Measurements from ENCODE around the gene LAMC2. TPM values are rescaled to one million over a fixed set of nuclear protein-coding genes. Genes with fewer than 3 reads are reported as not detected.

LAMC2 gene
- polyA plus RNA-seq, 1 donor (not counting 4 experiments of a cell fraction or from before 2014, with no cell fraction given) = 1,627 TPM

DNA sequence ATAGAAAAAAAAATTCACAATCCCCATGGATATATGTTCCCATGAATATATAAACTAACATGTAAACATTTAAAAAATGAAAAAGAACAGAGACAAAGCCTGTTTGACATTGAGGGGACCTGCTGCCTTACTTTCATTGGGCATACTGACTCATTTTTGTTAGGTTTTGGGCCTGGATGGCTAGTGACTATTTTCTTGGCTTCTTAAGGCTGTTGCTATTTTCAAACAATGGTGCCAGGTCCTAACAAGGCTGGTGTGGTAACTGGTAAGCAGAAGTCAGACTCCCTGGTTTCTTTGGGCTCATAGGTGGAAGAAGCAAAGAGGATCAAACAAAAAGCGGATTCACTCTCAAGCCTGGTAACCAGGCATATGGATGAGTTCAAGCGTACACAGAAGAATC lies 51.0 kb downstream of the LAMC2 start:
- dilution Hi-C loops (cut with MboI; ENCODE audit: extremely low pct_ligation_motif_present, low sequenced_read_pairs) = no loop called here
- Histone ChIP-seq H3K27ac (ENCODE audit: control insufficient read depth, insufficient read depth, low read length) (peak overlapping the region; percentile 10), H3K79me2 (ENCODE audit: control insufficient read depth, insufficient read depth, low read length) (no peaks in the 10 kb centered on the region), H3K9ac (ENCODE audit: control insufficient read depth, extremely low read depth, insufficient read depth, low read length) (no peak overlapping the region), H4K20me1 (ENCODE audit: control insufficient read depth, extremely low read depth, insufficient read depth, low read length) (peaks cover 9% of the 10 kb centered on the region), H3K9me1 (ENCODE audit: control insufficient read depth, extremely low read depth, insufficient read depth, low read length) (no peaks in the 10 kb centered on the region), H3K4me2 (ENCODE audit: control insufficient read depth, extremely low read depth, insufficient read depth, low read depth, low read length) (no peak overlapping the region), H2AFZ (ENCODE audit: control insufficient read depth, low read length) (no peak overlapping the region), H3K36me3 (ENCODE audit: control insufficient read depth in 2 of 2, extremely low read depth in 1 of 2, insufficient read depth in 2 of 2, low read length in 2 of 2) (peaks cover 42 to 72% of the 10 kb centered on the region in 2 experiments), H3K4me3 (ENCODE audit: control insufficient read depth in 2 of 3, extremely low read depth in 1 of 3, insufficient read depth in 2 of 3, low read depth in 1 of 3, low read length in 3 of 3) (no peak overlapping the region), H3K4me1 (ENCODE audit: control insufficient read depth, extremely low read depth, insufficient read depth, low read length) (peaks cover 47% of the 10 kb centered on the region), H3K9me3 (ENCODE audit: control insufficient read depth, low read depth, low read length) (no peaks in the 10 kb centered on the region), H3K27me3 (ENCODE audit: control insufficient read depth, extremely low read depth, insufficient read depth, low read length) (no peaks in the 10 kb centered on the region)
- DNase-seq (ENCODE audit: low read depth, low spot score) = no peak
- TF ChIP-seq CTCF (optimal IDR thresholded peaks at IDR 0.05 in 1 of 3, IDR thresholded peaks at IDR 0.05 in 1 of 3, conservative IDR thresholded peaks at IDR 0.05 in 1 of 3; ENCODE audit: extremely low read depth in 1 of 3, insufficient read depth in 2 of 3, low read length in 3 of 3) (no peak), EZH2 (IDR thresholded peaks at IDR 0.05; ENCODE audit: low read length) (no peak)
- no peak for FAIRE-seq

DNA sequence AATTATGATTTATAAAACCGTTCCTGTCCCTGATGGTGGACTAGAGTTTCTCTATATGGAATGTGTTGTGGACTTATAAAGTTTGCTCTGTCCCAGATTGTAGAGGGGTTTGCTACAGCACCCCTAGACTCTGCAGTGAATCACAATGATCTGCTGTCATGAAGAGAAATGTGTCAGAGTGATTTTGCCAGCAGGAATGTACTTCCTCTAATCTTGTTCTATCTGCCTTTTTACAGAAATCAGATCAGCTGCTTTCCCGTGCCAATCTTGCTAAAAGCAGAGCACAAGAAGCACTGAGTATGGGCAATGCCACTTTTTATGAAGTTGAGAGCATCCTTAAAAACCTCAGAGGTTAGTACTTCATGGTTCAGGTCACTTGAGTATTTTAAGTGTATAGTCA lies 52.0 kb downstream of the LAMC2 start:
- no peak for DNase-seq (ENCODE audit: low read depth, low spot score)
- no peak for FAIRE-seq
- peak overlapping the region; percentile 19 for H3K27ac ChIP-seq (ENCODE audit: control insufficient read depth, insufficient read depth, low read length)
- peaks cover 36% of the 10 kb centered on the region for H3K4me1 ChIP-seq (ENCODE audit: control insufficient read depth, extremely low read depth, insufficient read depth, low read length)
- peaks cover 42 to 69% of the 10 kb centered on the region in 2 experiments for H3K36me3 ChIP-seq (ENCODE audit: control insufficient read depth in 2 of 2, extremely low read depth in 1 of 2, insufficient read depth in 2 of 2, low read length in 2 of 2)
- H3K4me2 ChIP-seq (ENCODE audit: control insufficient read depth, extremely low read depth, insufficient read depth, low read depth, low read length) = no peak overlapping the region
- no peak overlapping the region for H2AFZ ChIP-seq (ENCODE audit: control insufficient read depth, low read length)
- TF ChIP-seq CTCF (optimal IDR thresholded peaks at IDR 0.05 in 1 of 3, IDR thresholded peaks at IDR 0.05 in 1 of 3, conservative IDR thresholded peaks at IDR 0.05 in 1 of 3; ENCODE audit: extremely low read depth in 1 of 3, insufficient read depth in 2 of 3, low read length in 3 of 3) (no peak), EZH2 (IDR thresholded peaks at IDR 0.05; ENCODE audit: low read length) (no peak)
- H4K20me1 ChIP-seq (ENCODE audit: control insufficient read depth, extremely low read depth, insufficient read depth, low read length) = peaks cover 9% of the 10 kb centered on the region
- no peaks in the 10 kb centered on the region for H3K9me3 ChIP-seq (ENCODE audit: control insufficient read depth, low read depth, low read length)
- H3K9me1 ChIP-seq (ENCODE audit: control insufficient read depth, extremely low read depth, insufficient read depth, low read length) = no peaks in the 10 kb centered on the region
- H3K27me3 ChIP-seq (ENCODE audit: control insufficient read depth, extremely low read depth, insufficient read depth, low read length) = no peaks in the 10 kb centered on the region
- H3K4me3 ChIP-seq (ENCODE audit: control insufficient read depth in 2 of 3, extremely low read depth in 1 of 3, insufficient read depth in 2 of 3, low read depth in 1 of 3, low read length in 3 of 3) = no peak overlapping the region
- H3K79me2 ChIP-seq (ENCODE audit: control insufficient read depth, insufficient read depth, low read length) = no peaks in the 10 kb centered on the region
- H3K9ac ChIP-seq (ENCODE audit: control insufficient read depth, extremely low read depth, insufficient read depth, low read length) = no peak overlapping the region
- dilution Hi-C loops (cut with MboI; ENCODE audit: extremely low pct_ligation_motif_present, low sequenced_read_pairs) = no loop called here
